ENCODE data around the gene SLC25A24. TPM values are rescaled to one million over a fixed set of nuclear protein-coding genes. Genes with fewer than 3 reads are reported as not detected.
A peak's percentile ranks its signal among the peaks of the same experiment; 100 is the strongest.

The SLC25A24 gene
- total RNA-seq, 1 donor from 2014 or later: 55.3 TPM

GRCh38 chr1:108125312-108126138, 74.6 kb downstream of the SLC25A24 start:
- FAIRE-seq: no peak
- peak; percentile 91 for TF ChIP-seq CTCF (IDR thresholded peaks at IDR 0.05; ENCODE audit: insufficient read depth, low read depth, low read length)
- no peak for TF ChIP-seq EZH2 (IDR thresholded peaks at IDR 0.05; ENCODE audit: insufficient read depth, low read length)

GRCh38 chr1:108124622-108125311, 75.4 kb downstream of the SLC25A24 start:
- Histone ChIP-seq H3K9me3 (ENCODE audit: insufficient read depth, low read depth, low read length) (no peaks in the 10 kb centered on the region), H3K36me3 (ENCODE audit: insufficient read depth, low read length) (no peaks in the 10 kb centered on the region), H3K79me2 (ENCODE audit: insufficient read depth, low read length) (no peaks in the 10 kb centered on the region), H4K20me1 (ENCODE audit: insufficient read depth, low read length) (no peaks in the 10 kb centered on the region), H3K9ac (ENCODE audit: low read length) (no peak overlapping the region), H3K4me1 (ENCODE audit: insufficient read depth, low read length) (no peaks in the 10 kb centered on the region), H3K27me3 (ENCODE audit: insufficient read depth, low read length) (peaks cover 2% of the 10 kb centered on the region), H2AFZ (ENCODE audit: low read depth, low read length) (no peak overlapping the region), H3K4me2 (ENCODE audit: low read length) (no peak overlapping the region), H3K27ac (ENCODE audit: low read depth, low read length) (no peak overlapping the region), H3K4me3 (ENCODE audit: insufficient read depth, low read depth, low read length) (no peak overlapping the region)
- TF ChIP-seq EZH2 (IDR thresholded peaks at IDR 0.05; ENCODE audit: insufficient read depth, low read length) (no peak), CTCF (IDR thresholded peaks at IDR 0.05; ENCODE audit: insufficient read depth, low read depth, low read length) (no peak)
- H3K9me3 Mint-ChIP-seq (ENCODE audit: unreplicated experiment): no peaks in the 10 kb centered on the region
- DNase-seq (ENCODE audit: low read depth): no peak
- peaks cover 4% of the 10 kb centered on the region for H3K4me1 Mint-ChIP-seq (ENCODE audit: low read depth, unreplicated experiment)
- no peak for FAIRE-seq
- no peak overlapping the region for H3K27ac Mint-ChIP-seq (ENCODE audit: unreplicated experiment)
- no peak overlapping the region for H3K4me3 Mint-ChIP-seq (ENCODE audit: unreplicated experiment)
- H3K36me3 Mint-ChIP-seq (ENCODE audit: low read depth, unreplicated experiment): no peaks in the 10 kb centered on the region
- peaks cover 6% of the 10 kb centered on the region for H3K27me3 Mint-ChIP-seq (ENCODE audit: low read depth, unreplicated experiment)

More at GRCh38 chr1:108125312-108126138, 74.6 kb downstream of the SLC25A24 start:
- H3K9me3 Mint-ChIP-seq (ENCODE audit: unreplicated experiment): no peaks in the 10 kb centered on the region
- peaks cover 4% of the 10 kb centered on the region for H3K4me1 Mint-ChIP-seq (ENCODE audit: low read depth, unreplicated experiment)
- Histone ChIP-seq H3K27me3 (ENCODE audit: insufficient read depth, low read length) (no peaks in the 10 kb centered on the region), H3K9ac (ENCODE audit: low read length) (no peak overlapping the region), H2AFZ (ENCODE audit: low read depth, low read length) (no peak overlapping the region), H3K4me1 (ENCODE audit: insufficient read depth, low read length) (no peaks in the 10 kb centered on the region), H3K4me3 (ENCODE audit: insufficient read depth, low read depth, low read length) (no peak overlapping the region), H3K9me3 (ENCODE audit: insufficient read depth, low read depth, low read length) (no peaks in the 10 kb centered on the region), H3K27ac (ENCODE audit: low read depth, low read length) (no peak overlapping the region), H3K4me2 (ENCODE audit: low read length) (no peak overlapping the region), H3K79me2 (ENCODE audit: insufficient read depth, low read length) (no peaks in the 10 kb centered on the region), H4K20me1 (ENCODE audit: insufficient read depth, low read length) (no peaks in the 10 kb centered on the region), H3K36me3 (ENCODE audit: insufficient read depth, low read length) (no peaks in the 10 kb centered on the region)
- H3K27ac Mint-ChIP-seq (ENCODE audit: unreplicated experiment): no peak overlapping the region
- DNase-seq (ENCODE audit: low read depth): peak; percentile 41
- no peaks in the 10 kb centered on the region for H3K36me3 Mint-ChIP-seq (ENCODE audit: low read depth, unreplicated experiment)
- no peak overlapping the region for H3K4me3 Mint-ChIP-seq (ENCODE audit: unreplicated experiment)
- peaks cover 4% of the 10 kb centered on the region for H3K27me3 Mint-ChIP-seq (ENCODE audit: low read depth, unreplicated experiment)
